Activated CD4-positive, alpha-beta T cell treated with anti-CD3 and anti-CD28 coated beads, Interleukin-2, amount 50 U/mL, for 1 hour (primary cell): Measurements from ENCODE around the gene ANKRD63.

Experiments
- DNase-seq: peaks from one replicate; pipeline ENCODE4 v3.0.0-alpha.2; 2020

Gene ANKRD63

DNA sequence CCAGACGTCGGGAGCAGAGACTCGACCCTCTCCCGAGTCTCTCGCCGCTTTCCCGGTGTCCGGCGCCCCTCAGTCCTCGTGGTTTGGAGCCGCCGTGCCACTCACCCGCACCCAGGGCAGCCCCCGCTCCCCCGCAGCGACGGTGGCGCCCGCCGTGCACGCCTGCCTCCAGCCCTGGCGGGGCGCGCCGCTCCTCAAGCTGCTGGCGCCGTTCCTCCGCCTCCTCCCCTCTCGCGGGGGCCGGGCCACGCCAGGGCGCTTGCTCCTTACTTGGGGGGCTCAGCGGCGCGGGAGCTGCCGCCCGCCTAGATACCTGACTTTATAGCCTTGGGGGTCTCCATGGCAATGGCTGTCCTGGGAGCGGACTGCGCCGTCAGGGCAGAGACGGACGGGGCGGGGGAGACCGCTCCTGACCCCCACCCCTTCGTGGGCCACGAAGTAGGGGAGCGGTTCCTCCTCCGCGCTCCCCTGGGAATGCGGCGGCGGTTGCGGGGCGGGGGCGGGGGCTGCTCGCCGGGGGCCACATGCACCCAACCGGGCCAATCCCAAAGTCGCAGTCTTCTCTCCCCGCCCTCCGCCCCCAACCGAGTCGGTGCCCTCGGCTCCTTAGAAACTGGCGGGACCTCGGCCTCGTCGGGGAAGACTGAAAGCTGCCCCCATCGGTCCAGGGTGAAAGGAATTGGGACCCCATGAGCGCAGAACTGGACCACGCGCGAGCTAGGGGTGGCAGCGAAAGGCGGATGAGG is at the start of gene ANKRD63:
TSS of gene ANKRD63 (minus strand) at position 196 of the 746 bp plus-strand sequence. CDS start 478 bp downstream, outside the sequence.
- DNase-seq: peak; percentile 38

DNA sequence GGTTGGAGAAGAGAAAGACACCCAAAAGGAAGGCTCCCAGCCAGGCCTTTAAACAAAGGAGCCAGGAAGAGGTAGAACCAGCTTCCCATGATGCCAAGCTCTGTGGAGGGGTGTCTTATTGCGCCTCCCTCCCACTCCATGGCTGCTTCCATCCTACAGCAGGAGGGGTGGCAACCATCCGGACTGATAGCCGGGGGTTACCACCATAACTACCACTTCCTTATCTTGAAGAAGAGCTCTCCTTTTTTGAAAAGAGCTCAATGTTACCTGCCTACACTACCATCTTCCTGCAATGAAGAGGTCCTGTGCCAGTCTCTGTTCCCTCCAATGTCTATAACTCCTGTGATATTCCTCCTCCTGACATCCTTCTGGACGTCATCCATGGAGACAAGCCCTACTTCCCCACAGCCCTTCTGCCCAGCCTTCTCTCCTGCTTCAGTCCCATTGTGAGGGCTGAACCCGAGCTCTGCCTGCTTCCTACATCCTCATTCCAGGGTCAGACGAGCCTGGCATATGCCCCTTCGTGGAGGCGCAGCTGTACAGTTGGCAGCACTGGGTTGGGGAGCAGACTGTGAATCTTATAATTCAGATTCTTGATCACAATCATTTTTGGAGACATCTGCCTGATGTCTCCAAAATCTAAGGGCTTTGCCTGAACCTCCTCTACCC is 49.4 kb upstream of the ANKRD63 start:
- no peak for DNase-seq

DNA sequence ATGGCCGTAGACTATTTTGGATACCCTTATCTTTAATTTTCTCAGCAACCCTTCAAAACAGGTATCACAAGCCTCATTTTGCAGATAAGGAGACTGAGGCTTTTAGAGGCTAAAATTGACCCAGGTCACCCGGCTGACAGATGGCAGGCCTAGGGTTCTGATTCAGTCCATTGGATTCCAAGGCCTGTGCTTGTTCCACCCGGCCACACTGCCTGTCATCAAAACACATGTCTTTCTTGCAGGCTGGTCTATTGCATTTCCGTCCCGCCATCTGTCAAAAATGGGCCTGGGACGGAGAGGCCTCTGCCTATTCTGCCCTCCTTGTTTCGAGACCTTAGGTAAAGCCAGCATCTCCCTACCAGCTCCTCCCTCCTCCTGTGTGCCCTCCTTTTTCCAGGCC is 48.8 kb upstream of the ANKRD63 start:
- DNase-seq: no peak

GRCh38 chr15:40331026-40331425 is 48.2 kb upstream of the ANKRD63 start:
- no peak for DNase-seq

- DNase-seq: no peak
Measured at GRCh38 chr15:40330368-40330836, 47.5 kb upstream of the ANKRD63 start.

DNA sequence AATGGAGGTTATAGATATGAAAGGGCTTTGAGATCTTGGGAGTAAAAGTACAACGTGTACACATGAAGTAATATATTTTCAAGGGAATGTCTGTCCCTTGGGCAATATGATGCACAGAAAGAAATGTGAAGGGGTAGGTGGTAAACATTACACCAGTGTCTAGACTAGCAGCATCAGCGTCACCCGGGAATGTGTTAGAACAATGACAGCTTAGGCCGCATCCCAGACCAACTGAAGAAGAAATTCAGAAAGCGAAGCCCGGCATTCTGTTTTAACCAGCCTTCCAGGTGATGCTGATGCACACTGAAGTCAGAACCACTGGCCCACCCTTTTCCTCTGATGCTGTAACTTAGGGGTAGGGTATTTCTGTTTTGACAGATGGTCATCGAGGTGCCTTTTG is 46.9 kb upstream of the ANKRD63 start:
- DNase-seq: no peak

DNA sequence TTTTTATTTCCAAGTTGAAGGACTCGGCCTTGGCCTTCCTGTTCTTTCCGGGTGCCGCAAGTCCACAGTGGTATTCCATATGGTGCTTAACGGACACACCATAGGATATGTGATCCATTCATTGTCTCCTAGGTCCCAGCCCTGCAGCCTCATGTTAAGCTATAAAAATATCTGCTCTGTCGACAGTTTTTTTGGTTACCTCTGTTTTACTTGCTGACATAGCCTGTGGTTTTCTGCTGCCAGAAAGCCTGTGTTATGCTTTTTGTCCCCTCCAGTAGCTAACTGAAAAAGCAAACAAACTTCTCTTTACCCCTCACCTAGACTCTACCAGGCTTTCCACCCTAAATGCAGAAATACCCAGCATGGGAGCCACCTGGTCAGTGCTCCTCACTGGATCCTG is 45.9 kb upstream of the ANKRD63 start:
- DNase-seq: no peak

DNA sequence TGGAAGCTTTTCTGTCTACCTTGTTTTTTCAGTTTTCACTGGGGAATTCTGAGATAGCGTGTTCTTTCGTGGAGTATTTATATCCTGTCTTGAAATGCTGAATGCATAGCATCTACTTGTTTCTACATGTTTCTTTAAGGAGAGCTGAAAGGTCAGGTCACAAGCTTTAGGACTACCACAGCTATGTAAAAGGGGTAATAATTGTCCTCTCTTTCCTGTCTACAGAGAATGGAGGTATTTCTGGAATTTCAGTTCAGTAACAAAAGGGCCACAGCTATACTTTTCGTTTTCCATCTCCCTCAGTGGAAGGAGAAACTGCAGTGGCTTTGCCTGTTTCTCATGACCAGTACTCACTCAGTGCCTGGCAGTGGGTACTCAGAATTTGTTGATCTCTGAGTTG is 45.3 kb upstream of the ANKRD63 start:
- DNase-seq: no peak

- no peak for DNase-seq
Measured at GRCh38 chr15:40327457-40327856, 44.6 kb upstream of the ANKRD63 start.

- DNase-seq: no peak
Measured at GRCh38 chr15:40325700-40326099, 42.8 kb upstream of the ANKRD63 start.

DNA sequence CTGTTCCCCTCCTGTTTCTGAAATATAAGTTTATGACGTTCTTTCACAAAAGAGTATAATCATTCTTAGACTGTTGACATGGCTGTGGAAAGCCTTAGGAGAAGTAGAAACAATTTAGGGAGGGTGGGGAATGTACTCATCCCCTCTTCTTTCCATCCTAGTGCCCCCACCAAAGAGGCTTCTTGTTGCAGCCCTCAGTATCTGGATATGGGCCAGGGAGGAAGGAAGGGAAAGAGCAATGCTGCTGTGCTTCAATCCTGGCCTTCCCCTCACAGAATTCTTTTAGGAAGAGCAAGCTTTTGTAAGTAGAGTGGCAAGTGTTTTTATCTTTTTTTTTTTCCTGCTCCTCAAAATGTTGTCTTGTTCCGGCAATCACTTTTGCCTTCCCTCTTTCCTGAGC is 42.3 kb upstream of the ANKRD63 start:
- no peak for DNase-seq

DNA sequence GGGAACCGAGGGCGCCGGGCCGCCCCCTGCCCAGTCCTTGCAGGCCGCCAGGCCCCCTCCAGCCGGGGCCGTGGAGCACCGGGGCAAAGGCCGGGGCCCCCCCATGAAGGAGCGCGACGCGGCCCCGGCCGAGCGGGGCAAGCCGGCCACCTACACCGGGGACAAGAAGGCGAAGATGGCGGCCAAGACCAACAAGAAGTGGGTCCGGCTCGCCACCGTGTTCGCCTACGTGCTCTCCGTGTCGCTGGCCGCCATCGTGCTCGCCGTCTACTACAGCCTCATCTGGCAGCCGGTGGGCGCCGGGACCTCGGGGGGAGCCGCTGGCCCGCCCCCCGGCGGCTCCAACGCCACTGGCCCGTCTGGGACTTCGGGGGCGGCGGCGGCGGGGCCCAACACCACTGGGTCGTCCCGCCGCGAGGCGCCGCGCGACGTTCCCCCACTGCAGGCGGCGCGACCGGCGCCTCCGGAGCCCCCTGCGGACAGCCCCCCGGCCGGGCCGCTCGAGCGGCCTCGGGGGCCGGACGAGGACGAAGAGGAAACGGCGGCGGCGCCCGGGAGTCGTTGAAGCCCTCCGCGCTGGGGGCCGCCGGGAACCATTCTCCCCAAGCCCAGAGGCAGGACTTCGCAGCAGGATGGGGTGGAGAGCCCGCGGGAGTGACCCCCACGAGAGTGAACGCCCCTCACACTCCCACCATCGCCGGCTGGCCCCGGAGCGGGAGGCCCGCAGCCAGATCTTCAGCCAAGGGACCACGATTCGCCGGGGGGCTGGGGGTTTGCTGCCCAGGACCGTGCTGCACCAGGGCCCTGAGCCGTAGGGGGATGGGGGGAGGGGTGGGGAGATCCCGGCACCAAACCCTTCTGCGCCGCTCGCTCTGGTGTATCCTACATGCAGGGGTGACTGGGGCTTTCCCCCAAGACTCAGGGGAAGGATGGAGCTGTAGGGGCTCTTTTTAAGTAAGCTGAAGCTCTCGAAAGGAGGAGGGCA is 41.4 kb upstream of the ANKRD63 start:
- DNase-seq: no peak

DNA sequence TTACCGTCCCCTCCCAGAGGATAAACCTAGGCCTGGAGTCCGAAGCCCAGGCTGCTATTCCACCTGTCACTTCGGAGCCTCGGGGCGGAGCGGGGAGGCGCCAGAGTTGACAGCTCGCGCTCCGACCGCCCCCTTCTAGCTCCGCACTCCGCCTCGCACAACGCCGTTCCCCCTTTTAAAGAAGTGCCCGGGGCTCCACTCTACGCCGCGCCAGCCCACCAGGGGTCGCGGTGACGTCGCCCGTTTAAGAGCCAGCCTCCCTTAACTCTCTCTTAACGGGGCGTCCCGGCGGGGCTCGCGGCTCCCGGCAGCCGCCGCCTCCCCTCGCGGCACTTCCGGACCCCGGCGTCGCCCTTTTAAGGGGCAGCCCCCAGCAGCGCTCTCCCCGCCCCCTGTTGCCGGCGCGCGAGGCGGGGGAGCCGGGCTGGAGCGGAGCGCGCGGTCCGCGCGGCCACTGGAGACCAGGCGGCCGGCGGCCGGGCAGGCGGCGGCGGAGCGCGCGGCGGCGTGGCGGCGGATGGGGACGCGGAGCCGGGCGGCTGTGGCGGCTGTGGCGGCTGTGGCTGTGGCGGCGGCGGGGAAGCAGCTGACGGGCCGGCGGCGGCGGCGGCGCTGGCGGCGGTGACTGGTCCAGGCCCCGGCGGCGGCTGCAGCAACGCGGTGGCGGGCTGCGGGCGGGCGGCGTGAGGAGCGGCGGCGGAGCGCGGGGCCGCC is 40.5 kb upstream of the ANKRD63 start, which contains the start of gene INAFM2:
TSS of gene INAFM2 (plus strand) at position 454 of the 714 bp plus-strand sequence. CDS start 364 bp downstream, outside the sequence.
- DNase-seq: peak; percentile 83

DNA sequence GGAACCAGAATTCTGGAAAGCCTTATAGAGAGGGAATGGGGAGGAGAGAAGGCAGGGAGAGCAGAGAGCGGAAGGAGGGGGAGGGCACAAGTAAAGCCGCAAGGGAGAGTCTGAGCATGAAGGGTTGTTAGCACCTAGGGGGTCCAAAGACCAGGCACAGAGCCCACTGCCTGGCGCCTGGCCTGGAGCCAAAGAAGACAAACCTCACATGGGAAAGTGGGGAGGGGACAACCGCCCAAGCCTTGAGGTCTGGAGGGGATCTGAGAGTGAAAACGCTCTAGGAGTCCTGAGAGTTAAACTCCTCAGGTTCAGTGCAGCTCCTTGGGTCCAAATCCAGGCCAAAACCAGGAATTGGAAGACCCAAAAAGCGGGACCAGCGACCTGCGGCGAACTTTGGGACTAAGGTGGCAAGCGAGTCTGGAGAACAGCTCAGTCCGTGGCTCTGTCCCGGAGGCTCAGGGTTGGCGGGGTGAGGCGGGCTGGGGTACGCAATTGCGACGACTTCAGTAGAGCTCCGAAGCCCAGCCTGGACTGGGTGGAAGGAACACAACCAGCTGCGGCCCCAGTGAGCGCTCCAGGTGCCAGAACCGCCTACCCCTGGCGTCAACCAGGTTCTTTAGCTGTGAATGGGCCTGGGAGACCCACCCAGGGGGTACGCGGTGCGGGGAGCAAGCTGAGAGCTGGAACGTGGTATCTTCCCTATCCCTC is 39.8 kb upstream of the ANKRD63 start:
- no peak for DNase-seq

DNA sequence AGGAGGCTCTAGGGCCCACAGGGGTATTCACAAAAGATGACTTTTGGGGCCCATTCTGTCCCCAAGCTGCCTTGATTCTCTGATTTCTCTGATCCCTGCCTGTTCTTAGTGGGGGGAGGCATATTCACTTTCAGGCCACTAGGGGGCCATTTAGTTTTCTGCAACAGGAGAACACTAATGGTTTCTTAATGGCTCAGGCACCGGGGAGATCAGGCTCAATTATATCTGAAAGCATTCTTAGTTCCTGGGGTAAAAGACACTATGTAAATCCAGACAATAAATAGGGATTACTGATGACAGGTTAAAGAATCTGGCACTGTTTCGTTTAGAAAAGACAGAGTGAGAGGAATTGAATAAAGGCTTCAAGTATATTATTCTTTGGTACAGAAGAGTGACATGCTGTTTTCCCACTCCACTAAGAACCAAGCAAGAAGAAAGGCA is 38.1 kb upstream of the ANKRD63 start:
- peak; percentile 46 for DNase-seq

GRCh38 chr15:40320409-40320808 is 37.5 kb upstream of the ANKRD63 start:
- no peak for DNase-seq

DNA sequence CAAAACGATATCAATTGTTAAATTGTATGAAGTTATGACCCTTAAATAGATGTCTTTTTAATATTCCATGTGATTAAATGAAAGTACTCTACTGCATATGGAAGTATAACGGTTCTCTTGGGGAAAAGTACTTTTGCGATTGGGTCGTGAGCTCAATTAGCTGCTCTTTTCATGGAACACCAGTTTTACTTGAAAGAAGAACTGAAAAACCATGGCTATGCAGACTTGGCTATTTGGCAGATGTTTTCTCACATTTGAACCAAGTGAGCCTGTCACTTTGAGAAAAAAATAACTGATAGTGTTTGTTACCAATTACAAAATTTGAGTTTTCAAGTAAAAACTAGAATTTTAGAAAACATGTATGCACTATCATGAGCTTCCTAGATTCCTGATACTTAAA is 34.7 kb upstream of the ANKRD63 start:
- no peak for DNase-seq

DNA sequence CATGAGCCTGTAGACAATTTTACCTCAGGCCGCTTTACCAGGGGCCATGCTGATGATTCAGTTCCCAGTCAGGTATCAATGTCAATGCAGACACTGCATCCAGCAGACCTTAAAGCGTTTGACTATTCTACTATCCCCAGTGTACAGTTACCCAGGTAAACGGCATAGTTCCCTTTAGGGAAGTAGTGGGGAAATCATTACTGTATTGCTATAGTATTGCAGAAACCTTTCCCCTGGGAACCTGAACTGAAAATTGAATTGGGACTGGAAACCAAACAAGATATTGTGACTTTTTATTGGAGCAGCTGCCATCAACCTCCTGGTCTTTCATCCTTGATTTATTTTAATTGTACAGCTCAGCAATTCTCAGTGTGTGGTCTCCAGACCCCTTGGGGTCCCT is 34.1 kb upstream of the ANKRD63 start:
- no peak for DNase-seq

- no peak for DNase-seq
Measured at GRCh38 chr15:40314723-40315276, 31.9 kb upstream of the ANKRD63 start.

- no peak for DNase-seq
Measured at GRCh38 chr15:40313531-40314398, 30.9 kb upstream of the ANKRD63 start.
